Heart right ventricle (tissue), 16 donors: ENCODE results near the gene BATF. TPM values are rescaled to one million over a fixed set of nuclear protein-coding genes. Genes with fewer than 3 reads are reported as not detected.

Experiments
- ATAC-seq, 8 donors: fragments of 200-7000 bp; cut with Tn5 transposase; one replicate each; pipeline ENCODE4 v1.9.1; 2020; ENCODE audit warnings: mild to moderate bottlenecking in 8 of 8, moderate library complexity in 8 of 8, moderate number of reproducible peaks in 1 of 8
- DNase-seq, 2 donors: peaks; one replicate each; pipeline ENCODE4 v3.0.0-alpha.2; 2020
- H3K27ac ChIP-seq, 10 donors: fragments of 200-600 bp; sonication (generic) in 2 of 10; one replicate each; pipeline versions ENCODE4 v1.5.0 to v1.8.0; 2020 to 2022; ENCODE audit warnings: mild to moderate bottlenecking in 3 of 10
- H3K27me3 ChIP-seq, 7 donors: fragments of 200-600 bp; one replicate each; pipeline ENCODE4 v1.8.0; 2021 to 2022; ENCODE audit warnings: mild to moderate bottlenecking in 2 of 7
- H3K36me3 ChIP-seq, 9 donors: fragments of 200-600 bp; sonication (generic) in 1 of 9; one replicate each; pipeline versions ENCODE4 v1.5.0 to v1.8.0; 2020 to 2022; ENCODE audit warnings: mild to moderate bottlenecking in 2 of 9
- H3K4me1 ChIP-seq, 9 donors: fragments of 200-600 bp; sonication (generic) in 1 of 9; one replicate each; pipeline versions ENCODE4 v1.5.0 to v1.8.0; 2020 to 2022; ENCODE audit warnings: mild to moderate bottlenecking in 4 of 9
- H3K4me3 ChIP-seq, 10 donors: fragments of 200-600 bp; sonication (generic) in 2 of 10; one replicate each; pipeline versions ENCODE4 v1.5.0 to v1.8.0; 2020 to 2022; ENCODE audit warnings: mild to moderate bottlenecking in 7 of 10, moderate library complexity in 2 of 10
- H3K9me3 ChIP-seq, 11 donors: fragments of 200-600 bp in 10 of 11; sonication (generic) in 2 of 11; one replicate each; pipeline versions ENCODE4 v1.5.0 to v1.8.0; 2013 to 2022; ENCODE audit warnings: mild to moderate bottlenecking in 2 of 11, control low read depth in 1 of 11, moderate library complexity in 1 of 11
- CTCF ChIP-seq, 9 donors: fragments of 200-600 bp; sonication (generic) in 2 of 9; IDR thresholded peaks; one replicate each; pipeline versions ENCODE4 v1.5.0 to v1.8.0; 2021 to 2022; ENCODE audit warnings: antibody characterized with exemption in 9 of 9, mild to moderate bottlenecking in 5 of 9, moderate library complexity in 1 of 9
- WGBS, 2 donors: extraction: QIAGEN DNeasy Blood & Tissue Kit; methylation state at CpG; one replicate each; pipeline ENCODE4 v1.1.7; 2013; ENCODE audit warnings: inconsistent platforms in 1 of 2; 5-methylcytosine and 5-hydroxymethylcytosine counted together
- intact Hi-C, 10 donors: fragments of 100-400 bp; cut with DNase I; formaldehyde crosslinking; loops; one replicate each; pipeline versions ENCODE4 v1.11.1 to v1.14.2; 2022
- polyA plus RNA-seq, 2 donors: library from polyadenylated mRNA; stranded (reverse); fragments of 200-250 nt; gene quantifications; one replicate each; pipeline ENCODE4 v1.2.3, GENCODE V29; 2013
- total RNA-seq, 10 donors: library from RNA; stranded (reverse); fragmentation: NEBNext Ultra II Directional in 3 of 10; extraction: Animal tissue kit (Norgen Biotek cat#: 25700) in 3 of 10; gene quantifications; one replicate each; pipeline versions ENCODE4 v1.2.1 to v1.2.4, GENCODE V29; 2021 to 2023
- donor health status: Arrhythmogenic right ventricular cardiomyopathy.
- donor health status: ischemic (EF 13 %, LVEDD 7.1; RV severe dilation, severe dysfunction).
- donor health status: healthy with polysubstance abuse.
- donor health status: DM: no; HTN: yes; CAD: no.
- donor health status: DM: no; HTN: no; CAD: no.
- donor health status: ischemic (EF 25% LVEDD 6.9; RV normal size, moderate dysfunction).
- donor health status: ischemic (EF 25% LVEDD 5.7; RV mildly dilated, moderate dysfunction).
- donor health status: healthy.
- donor health status: DM: yes; HTN: yes; CAD: no.
- donor health status: Ischemic cardiomyopathy.
- donor health status: ischemic (EF 35%, LVEDD 5.7; RV mildly dilated, moderate dysfunction).
- donor health status: nonischemic (EF 11% LVEDD 7.7; RV severe dilation, severe dysfunction).
- donor health status: DM: yes; HTN: yes; CAD: no.
- donor health status: PGD.
- donor health status: ischemic (EF 29% LVEDD 5.4; RV normal size, mild dysfunction).
- donor health status: nonischemic (EF 23%, LVEDD 6.1; RV moderate dilation, normal function).

The BATF gene
- total and polyA plus RNA-seq, 12 donors, result 0.34 to 3.3 (median 1.7) TPM; not detected in 5

GRCh38 chr14:75595226-75595625, 73.0 kb downstream of the BATF start:
- H3K27ac ChIP-seq, result peak overlapping the region in 1 of 10 donors; percentile 14
- DNase-seq (no peak), ATAC-seq (no peak)
- no peaks in the 10 kb centered on the region for H3K36me3 ChIP-seq
- H3K27me3 ChIP-seq, result no peaks in the 10 kb centered on the region
- intact Hi-C loops, result no loop called here
- H3K4me1 ChIP-seq, result peaks cover 0 to 48% (median 0%) of the 10 kb centered on the region in 9 donors
- H3K4me3 ChIP-seq, result no peak overlapping the region
- no peak for TF ChIP-seq CTCF (IDR thresholded peaks at IDR 0.05)
- WGBS, 2 donors, result 94 to 99% methylated on average over 3 of the region's 3 CpGs
- no peaks in the 10 kb centered on the region for H3K9me3 ChIP-seq

Other genes starting within 250 kb of the BATF start
- gene FOS, start 243.6 kb upstream of the BATF start, total RNA-seq, result 100 to 1,000 TPM in 3 of 10 donors, 10 to 100 TPM in 6, 1 to 10 TPM in 1; 9.3 to 173 (median 64.0) TPM
- 10 to 100 TPM; 17.3 to 49.9 TPM for gene FOS, start 243.6 kb upstream of the BATF start, polyA plus RNA-seq
- 10 to 100 TPM; 12.3 to 28.0 (median 17.3) TPM for gene JDP2, start 94.4 kb upstream of the BATF start, total RNA-seq
- 10 to 100 TPM; 15.6 to 44.0 TPM for gene JDP2, start 94.4 kb upstream of the BATF start, polyA plus RNA-seq
- 10 to 100 TPM in 1 of 10 donors, 1 to 10 TPM in 8, under 1 TPM in 1; 0.95 to 11.3 (median 3.4) TPM for gene FLVCR2, start 56.2 kb downstream of the BATF start, total RNA-seq
- gene FLVCR2, start 56.2 kb downstream of the BATF start, polyA plus RNA-seq, result 1 to 10 TPM; 1.1 to 1.7 TPM
- 1 to 10 TPM; 6.3 to 8.9 (median 6.8) TPM for gene ERG28, start 138.4 kb downstream of the BATF start, total RNA-seq
- 10 to 100 TPM; 13.7 to 14.6 TPM for gene ERG28, start 138.4 kb downstream of the BATF start, polyA plus RNA-seq
- 10 to 100 TPM; 14.6 to 24.7 (median 18.5) TPM for gene TTLL5, start 138.8 kb downstream of the BATF start, total RNA-seq
- 1 to 10 TPM; 5.6 to 7.7 TPM for gene TTLL5, start 138.8 kb downstream of the BATF start, polyA plus RNA-seq